ENCODE data around the gene MET. TPM values are rescaled to one million over a fixed set of nuclear protein-coding genes. Genes with fewer than 3 reads are reported as not detected.

The MET gene
- total and polyA plus RNA-seq, 10 of the 15 experiments (the other 5 are each of a cell fraction or from before 2014, with no cell fraction given): 0.01 to 0.21 TPM; not detected in 8

DNA sequence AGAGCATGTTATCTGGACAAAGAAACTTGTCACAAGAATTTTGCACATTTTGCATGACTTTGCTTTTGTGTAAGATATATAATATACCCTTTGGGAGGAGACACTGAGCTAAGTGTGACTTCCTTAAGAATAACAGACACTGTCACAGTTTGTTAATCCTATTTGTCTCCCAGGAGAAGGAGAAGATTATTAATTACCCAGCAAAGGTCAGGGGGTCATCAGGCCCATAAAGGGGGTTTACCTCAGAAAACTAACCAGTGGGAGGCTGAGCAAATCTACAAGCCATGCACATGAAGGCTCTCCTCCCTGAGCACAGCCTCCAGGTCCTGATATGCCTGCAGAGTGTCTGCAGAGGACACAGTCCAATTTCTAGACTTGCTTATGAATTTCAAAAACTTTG, 10.1 kb upstream of the MET start (continued):
- TF ChIP-seq KAT2A (conservative IDR thresholded peaks at IDR 0.05; ENCODE audit: control insufficient read depth, low read depth, low read length) (no peak), RELB (IDR thresholded peaks at IDR 0.05; ENCODE audit: low read depth) (no peak)

DNA sequence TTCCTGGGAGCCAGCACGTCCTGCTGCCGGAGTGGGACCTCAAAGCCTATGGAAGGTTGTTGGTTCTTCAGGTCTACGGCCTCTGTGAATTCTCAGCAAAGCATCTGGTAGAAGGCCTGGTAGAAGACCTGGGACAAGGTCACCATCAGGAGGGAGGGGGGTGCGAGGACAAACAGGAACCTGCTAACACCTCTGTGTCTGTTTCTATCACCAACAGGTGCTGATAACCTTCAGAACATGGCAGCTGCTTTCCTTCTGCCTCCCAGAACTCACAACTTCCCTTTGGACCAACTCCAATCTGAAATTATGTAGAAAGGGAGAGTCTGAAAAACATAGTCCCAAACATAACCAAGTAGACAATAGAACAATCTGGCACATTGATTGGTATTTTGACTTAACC, 8.3 kb upstream of the MET start:
- ChIA-PET RAD21 (ENCODE audit: unreplicated experiment) (no interaction called here), POLR2A (no interaction called here), SMC1A (ENCODE audit: uncharacterized antibody, unreplicated experiment) (no interaction called here), CTCF (no interaction called here)
- Histone ChIP-seq H3K4me2 (ENCODE audit: control insufficient read depth, insufficient read depth) (no peak overlapping the region), H3K27ac (ENCODE audit: control insufficient read depth, insufficient read depth) (no peak overlapping the region), H3K4me3 (no peak overlapping the region), H3K4me1 (ENCODE audit: control insufficient read depth, insufficient read depth, low read length) (no peaks in the 10 kb centered on the region), H3K36me3 (ENCODE audit: control insufficient read depth in 2 of 2, insufficient read depth in 2 of 2, low read length in 1 of 2) (no peaks in the 10 kb centered on the region), H3K79me2 (ENCODE audit: control insufficient read depth, insufficient read depth, low read length) (no peaks in the 10 kb centered on the region), H4K20me1 (ENCODE audit: control insufficient read depth, insufficient read depth) (no peaks in the 10 kb centered on the region), H3K9ac (ENCODE audit: control insufficient read depth, insufficient read depth, low read length) (no peak overlapping the region), H2AFZ (ENCODE audit: control insufficient read depth, low read depth, low read length) (no peak overlapping the region), H3K9me3 (replicated peaks; ENCODE audit: control insufficient read depth, insufficient read depth, low read length) (no peaks in the 10 kb centered on the region), H3K27me3 (replicated peaks in 1 of 2; ENCODE audit: control insufficient read depth in 2 of 2, insufficient read depth in 2 of 2, low read length in 1 of 2) (peaks cover 2 to 7% of the 10 kb centered on the region in 2 experiments; a peak in 3 of 4 replicates)
- intact Hi-C loops (cut with micrococcal nuclease; ENCODE audit: unreplicated experiment): no loop called here
- no TSS peak for BruUV-seq (replicated peaks)
- in situ Hi-C loops (cut with MboI): no loop called here
- 34% methylated on average over 4 of the region's 4 CpGs for WGBS (ENCODE audit: insufficient coverage, insufficient replicate concordance, low lambda C conversion rate, missing lambda C conversion rate)
- FAIRE-seq: no peak
- no peak for ATAC-seq
- DNase-seq (ENCODE audit: low read depth, low spot score): no peak
- TF ChIP-seq, protein P1, sequence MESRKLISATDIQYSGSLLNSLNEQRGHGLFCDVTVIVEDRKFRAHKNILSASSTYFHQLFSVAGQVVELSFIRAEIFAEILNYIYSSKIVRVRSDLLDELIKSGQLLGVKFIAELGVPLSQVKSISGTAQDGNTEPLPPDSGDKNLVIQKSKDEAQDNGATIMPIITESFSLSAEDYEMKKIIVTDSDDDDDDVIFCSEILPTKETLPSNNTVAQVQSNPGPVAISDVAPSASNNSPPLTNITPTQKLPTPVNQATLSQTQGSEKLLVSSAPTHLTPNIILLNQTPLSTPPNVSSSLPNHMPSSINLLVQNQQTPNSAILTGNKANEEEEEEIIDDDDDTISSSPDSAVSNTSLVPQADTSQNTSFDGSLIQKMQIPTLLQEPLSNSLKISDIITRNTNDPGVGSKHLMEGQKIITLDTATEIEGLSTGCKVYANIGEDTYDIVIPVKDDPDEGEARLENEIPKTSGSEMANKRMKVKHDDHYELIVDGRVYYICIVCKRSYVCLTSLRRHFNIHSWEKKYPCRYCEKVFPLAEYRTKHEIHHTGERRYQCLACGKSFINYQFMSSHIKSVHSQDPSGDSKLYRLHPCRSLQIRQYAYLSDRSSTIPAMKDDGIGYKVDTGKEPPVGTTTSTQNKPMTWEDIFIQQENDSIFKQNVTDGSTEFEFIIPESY (IDR thresholded peaks at IDR 0.05): no peak
- no peak for TF ChIP-seq ZBTB4 (CRISPR knock-in tag; IDR thresholded peaks at IDR 0.05)
- TF ChIP-seq, protein P2, sequence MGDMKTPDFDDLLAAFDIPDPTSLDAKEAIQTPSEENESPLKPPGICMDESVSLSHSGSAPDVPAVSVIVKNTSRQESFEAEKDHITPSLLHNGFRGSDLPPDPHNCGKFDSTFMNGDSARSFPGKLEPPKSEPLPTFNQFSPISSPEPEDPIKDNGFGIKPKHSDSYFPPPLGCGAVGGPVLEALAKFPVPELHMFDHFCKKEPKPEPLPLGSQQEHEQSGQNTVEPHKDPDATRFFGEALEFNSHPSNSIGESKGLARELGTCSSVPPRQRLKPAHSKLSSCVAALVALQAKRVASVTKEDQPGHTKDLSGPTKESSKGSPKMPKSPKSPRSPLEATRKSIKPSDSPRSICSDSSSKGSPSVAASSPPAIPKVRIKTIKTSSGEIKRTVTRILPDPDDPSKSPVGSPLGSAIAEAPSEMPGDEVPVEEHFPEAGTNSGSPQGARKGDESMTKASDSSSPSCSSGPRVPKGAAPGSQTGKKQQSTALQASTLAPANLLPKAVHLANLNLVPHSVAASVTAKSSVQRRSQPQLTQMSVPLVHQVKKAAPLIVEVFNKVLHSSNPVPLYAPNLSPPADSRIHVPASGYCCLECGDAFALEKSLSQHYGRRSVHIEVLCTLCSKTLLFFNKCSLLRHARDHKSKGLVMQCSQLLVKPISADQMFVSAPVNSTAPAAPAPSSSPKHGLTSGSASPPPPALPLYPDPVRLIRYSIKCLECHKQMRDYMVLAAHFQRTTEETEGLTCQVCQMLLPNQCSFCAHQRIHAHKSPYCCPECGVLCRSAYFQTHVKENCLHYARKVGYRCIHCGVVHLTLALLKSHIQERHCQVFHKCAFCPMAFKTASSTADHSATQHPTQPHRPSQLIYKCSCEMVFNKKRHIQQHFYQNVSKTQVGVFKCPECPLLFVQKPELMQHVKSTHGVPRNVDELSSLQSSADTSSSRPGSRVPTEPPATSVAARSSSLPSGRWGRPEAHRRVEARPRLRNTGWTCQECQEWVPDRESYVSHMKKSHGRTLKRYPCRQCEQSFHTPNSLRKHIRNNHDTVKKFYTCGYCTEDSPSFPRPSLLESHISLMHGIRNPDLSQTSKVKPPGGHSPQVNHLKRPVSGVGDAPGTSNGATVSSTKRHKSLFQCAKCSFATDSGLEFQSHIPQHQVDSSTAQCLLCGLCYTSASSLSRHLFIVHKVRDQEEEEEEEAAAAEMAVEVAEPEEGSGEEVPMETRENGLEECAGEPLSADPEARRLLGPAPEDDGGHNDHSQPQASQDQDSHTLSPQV (IDR thresholded peaks at IDR 0.05): no peak
- TF ChIP-seq SMC3 (IDR thresholded peaks at IDR 0.05; ENCODE audit: borderline replicate concordance, low read length): no peak
- TF ChIP-seq CEBPZ (IDR thresholded peaks at IDR 0.05; ENCODE audit: low read depth, low read length): no peak
- no peak for TF ChIP-seq HDAC2 (IDR thresholded peaks at IDR 0.05)
